ENCODE results near the gene SLC39A11.
A peak's percentile ranks its signal among the peaks of the same experiment; 100 is the strongest.

The SLC39A11 gene

DNA sequence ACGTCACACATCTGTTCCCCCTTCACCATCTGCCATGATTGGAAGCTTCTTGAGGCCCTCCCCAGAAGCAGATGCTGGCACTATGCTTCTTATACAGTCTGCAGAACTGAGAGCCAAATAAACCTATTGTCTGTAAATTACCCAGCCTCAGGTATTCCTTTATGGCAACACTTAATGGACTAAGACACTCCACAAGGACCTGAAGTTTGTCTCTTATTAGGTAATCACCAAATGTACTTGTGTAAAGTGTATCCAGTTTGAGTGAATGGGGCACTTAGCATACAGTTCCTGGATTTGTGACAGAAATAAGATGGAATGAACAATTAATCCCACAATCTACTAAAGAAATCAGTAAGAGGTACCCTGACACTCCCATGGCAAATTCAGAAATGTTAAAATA, 105.3 kb downstream of the SLC39A11 start:
- Histone ChIP-seq H3K9ac (ENCODE audit: low read length in 5 of 5) (no peak overlapping the region), H3K27me3 (ENCODE audit: control insufficient read depth in 5 of 5, insufficient read depth in 4 of 5, low read length in 5 of 5) (no peaks in the 10 kb centered on the region), H3K27ac (ENCODE audit: low read depth, low read length) (no peak overlapping the region), H3K4me1 (ENCODE audit: control insufficient read depth in 5 of 5, insufficient read depth in 5 of 5, low read length in 5 of 5) (peaks cover 0 to 5% (median 2%) of the 10 kb centered on the region in 5 donors), H3K9me3 (ENCODE audit: control insufficient read depth in 5 of 5, low read length in 5 of 5) (no peaks in the 10 kb centered on the region), H3K4me3 (ENCODE audit: low read depth in 1 of 5, low read length in 5 of 5) (no peak overlapping the region), H3K36me3 (ENCODE audit: control insufficient read depth in 5 of 5, insufficient read depth in 5 of 5, low read length in 5 of 5) (no peaks in the 10 kb centered on the region)

DNA sequence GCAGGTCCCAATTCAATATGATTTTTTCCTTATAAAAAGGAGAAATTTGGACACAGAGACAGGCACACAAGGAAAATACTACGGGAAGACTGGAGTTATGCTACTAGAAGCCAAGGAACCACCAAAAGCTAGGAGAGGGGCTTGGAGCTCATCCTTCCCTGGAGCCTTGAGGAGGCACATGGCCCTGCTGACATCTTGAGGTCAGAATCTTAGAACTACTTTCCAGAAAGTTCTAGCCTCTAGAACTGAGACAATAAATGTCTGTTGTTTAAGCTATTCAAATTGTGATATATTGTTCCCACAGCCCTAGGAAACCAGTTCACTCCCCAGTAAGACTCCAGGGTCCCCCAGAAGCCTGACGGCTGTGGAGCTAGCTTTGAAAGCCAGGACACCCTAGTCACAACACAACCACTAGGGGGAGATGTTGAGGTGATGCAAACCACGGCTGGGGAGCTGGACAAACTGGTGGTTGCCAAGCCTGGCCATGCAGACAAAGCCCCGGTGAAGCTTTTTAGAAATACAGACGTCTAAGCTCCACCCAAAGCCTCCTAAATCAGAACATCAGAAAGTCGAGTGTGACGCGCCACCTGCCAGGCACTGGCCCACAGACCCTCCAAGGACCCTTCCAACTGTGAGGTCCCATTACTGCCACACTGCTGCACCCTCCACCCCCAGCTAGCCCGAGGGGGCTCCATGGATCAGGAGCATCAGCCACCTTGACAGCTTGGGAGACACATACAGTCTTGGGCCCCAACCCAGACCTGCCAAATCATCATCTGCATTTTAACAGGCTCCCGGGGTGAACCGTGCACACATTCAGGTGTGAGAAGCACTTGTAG, 106.4 kb downstream of the SLC39A11 start:
- Histone ChIP-seq H3K4me3 (ENCODE audit: low read depth in 1 of 5, low read length in 5 of 5) (no peak overlapping the region), H3K27ac (ENCODE audit: low read depth, low read length) (no peak overlapping the region), H3K9ac (ENCODE audit: low read length in 5 of 5) (no peak overlapping the region), H3K27me3 (ENCODE audit: control insufficient read depth in 5 of 5, insufficient read depth in 4 of 5, low read length in 5 of 5) (no peaks in the 10 kb centered on the region), H3K36me3 (ENCODE audit: control insufficient read depth in 5 of 5, insufficient read depth in 5 of 5, low read length in 5 of 5) (no peaks in the 10 kb centered on the region), H3K9me3 (ENCODE audit: control insufficient read depth in 5 of 5, low read length in 5 of 5) (no peaks in the 10 kb centered on the region), H3K4me1 (ENCODE audit: control insufficient read depth in 5 of 5, insufficient read depth in 5 of 5, low read length in 5 of 5) (peaks cover 0 to 5% (median 2%) of the 10 kb centered on the region in 5 donors)

DNA sequence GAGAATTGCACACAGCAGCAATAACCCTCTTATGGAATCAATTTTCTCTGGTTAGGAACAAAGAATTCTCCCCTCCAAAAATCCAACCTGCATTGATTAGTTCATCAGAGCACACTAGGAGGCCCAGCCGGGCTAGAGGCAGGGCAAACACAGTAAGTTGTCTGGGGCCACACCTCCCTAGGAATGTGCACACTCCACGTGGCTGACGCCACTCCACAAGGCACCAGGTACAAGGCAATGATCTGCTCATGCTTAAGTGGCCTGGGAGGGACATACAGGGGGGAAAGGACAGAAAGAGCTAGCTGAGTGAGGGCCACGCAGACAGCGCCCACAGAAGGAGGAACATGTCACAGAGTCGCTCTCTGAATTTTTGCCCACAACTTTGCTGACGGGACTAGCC, 107.6 kb downstream of the SLC39A11 start:
- Histone ChIP-seq H3K4me1 (ENCODE audit: control insufficient read depth in 5 of 5, insufficient read depth in 5 of 5, low read length in 5 of 5) (peaks cover 0 to 5% (median 2%) of the 10 kb centered on the region in 5 donors), H3K36me3 (ENCODE audit: control insufficient read depth in 5 of 5, insufficient read depth in 5 of 5, low read length in 5 of 5) (no peaks in the 10 kb centered on the region), H3K9me3 (ENCODE audit: control insufficient read depth in 5 of 5, low read length in 5 of 5) (no peaks in the 10 kb centered on the region), H3K27ac (ENCODE audit: low read depth, low read length) (no peak overlapping the region), H3K4me3 (ENCODE audit: low read depth in 1 of 5, low read length in 5 of 5) (no peak overlapping the region), H3K9ac (ENCODE audit: low read length in 5 of 5) (no peak overlapping the region), H3K27me3 (ENCODE audit: control insufficient read depth in 5 of 5, insufficient read depth in 4 of 5, low read length in 5 of 5) (no peaks in the 10 kb centered on the region)

DNA sequence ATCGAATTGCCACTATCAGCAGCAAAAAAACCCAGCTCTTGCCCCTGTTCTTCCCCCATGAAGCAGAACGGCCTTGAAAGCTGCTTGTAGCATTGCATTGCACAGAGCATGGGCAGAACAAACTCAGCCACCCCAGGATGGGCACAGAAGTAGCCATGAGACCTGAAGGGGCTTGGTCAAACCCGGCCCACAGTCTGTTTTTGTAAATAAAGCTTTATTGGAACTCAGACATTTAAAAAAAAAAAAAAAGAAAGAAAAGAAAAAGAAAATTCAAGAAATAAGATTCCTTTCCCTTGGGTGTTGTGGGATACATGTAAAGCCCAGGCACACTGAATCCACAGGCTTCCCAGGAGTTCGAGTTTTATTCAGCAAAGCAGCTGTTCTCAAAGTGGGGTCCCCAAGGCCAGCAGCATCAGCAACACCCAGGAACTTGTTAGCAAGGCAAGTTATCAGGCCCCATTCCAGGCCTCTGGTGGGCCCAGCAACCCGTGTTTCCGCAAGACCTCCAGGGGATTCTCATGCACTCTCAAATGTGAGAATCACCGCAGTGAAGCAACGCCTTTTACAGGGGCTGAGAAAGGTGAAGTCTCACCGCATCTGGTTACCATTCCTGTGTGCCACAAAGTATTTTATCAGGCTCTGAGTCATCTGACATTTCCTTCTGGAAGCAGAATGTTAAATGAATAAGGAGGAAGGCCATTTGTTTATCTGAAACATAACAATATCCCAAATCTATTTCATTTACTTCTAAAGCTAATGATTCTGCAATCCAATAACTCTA, 108.2 kb downstream of the SLC39A11 start:
- H3K36me3 ChIP-seq (ENCODE audit: control insufficient read depth in 5 of 5, insufficient read depth in 5 of 5, low read length in 5 of 5): no peaks in the 10 kb centered on the region
- no peak overlapping the region for H3K4me3 ChIP-seq (ENCODE audit: low read depth in 1 of 5, low read length in 5 of 5)
- H3K27ac ChIP-seq (ENCODE audit: low read depth, low read length): no peak overlapping the region
- no peaks in the 10 kb centered on the region for H3K27me3 ChIP-seq (ENCODE audit: control insufficient read depth in 5 of 5, insufficient read depth in 4 of 5, low read length in 5 of 5)
- no peaks in the 10 kb centered on the region for H3K9me3 ChIP-seq (ENCODE audit: control insufficient read depth in 5 of 5, low read length in 5 of 5)
- H3K4me1 ChIP-seq (ENCODE audit: control insufficient read depth in 5 of 5, insufficient read depth in 5 of 5, low read length in 5 of 5): peaks cover 0 to 5% (median 2%) of the 10 kb centered on the region in 5 donors
- H3K9ac ChIP-seq (ENCODE audit: low read length in 5 of 5): no peak overlapping the region

DNA sequence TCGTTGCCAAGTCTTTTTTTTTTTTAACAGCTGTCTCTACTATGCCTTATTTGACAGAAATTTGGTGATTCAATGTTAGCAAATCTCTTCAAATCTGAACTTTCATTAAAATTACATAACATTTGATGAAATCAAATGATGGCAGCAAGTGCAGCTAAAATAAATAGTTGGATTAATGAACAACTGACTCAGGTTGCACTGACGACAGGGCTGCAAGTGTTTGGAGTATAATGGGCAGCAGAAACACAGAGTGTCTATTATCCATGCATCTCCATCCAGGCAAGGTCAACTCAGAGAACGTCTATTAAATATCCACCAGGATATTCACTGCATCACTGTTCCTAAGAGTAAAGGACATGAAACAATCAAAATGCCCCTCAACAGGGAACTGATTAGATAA, 109.8 kb downstream of the SLC39A11 start:
- Histone ChIP-seq H3K4me1 (ENCODE audit: control insufficient read depth in 5 of 5, insufficient read depth in 5 of 5, low read length in 5 of 5) (peaks cover 1 to 16% (median 7%) of the 10 kb centered on the region in 5 donors), H3K27me3 (ENCODE audit: control insufficient read depth in 5 of 5, insufficient read depth in 4 of 5, low read length in 5 of 5) (no peaks in the 10 kb centered on the region), H3K27ac (ENCODE audit: low read depth, low read length) (no peak overlapping the region), H3K9me3 (ENCODE audit: control insufficient read depth in 5 of 5, low read length in 5 of 5) (no peaks in the 10 kb centered on the region), H3K9ac (ENCODE audit: low read length in 5 of 5) (no peak overlapping the region), H3K36me3 (ENCODE audit: control insufficient read depth in 5 of 5, insufficient read depth in 5 of 5, low read length in 5 of 5) (no peaks in the 10 kb centered on the region), H3K4me3 (ENCODE audit: low read depth in 1 of 5, low read length in 5 of 5) (no peak overlapping the region)

DNA sequence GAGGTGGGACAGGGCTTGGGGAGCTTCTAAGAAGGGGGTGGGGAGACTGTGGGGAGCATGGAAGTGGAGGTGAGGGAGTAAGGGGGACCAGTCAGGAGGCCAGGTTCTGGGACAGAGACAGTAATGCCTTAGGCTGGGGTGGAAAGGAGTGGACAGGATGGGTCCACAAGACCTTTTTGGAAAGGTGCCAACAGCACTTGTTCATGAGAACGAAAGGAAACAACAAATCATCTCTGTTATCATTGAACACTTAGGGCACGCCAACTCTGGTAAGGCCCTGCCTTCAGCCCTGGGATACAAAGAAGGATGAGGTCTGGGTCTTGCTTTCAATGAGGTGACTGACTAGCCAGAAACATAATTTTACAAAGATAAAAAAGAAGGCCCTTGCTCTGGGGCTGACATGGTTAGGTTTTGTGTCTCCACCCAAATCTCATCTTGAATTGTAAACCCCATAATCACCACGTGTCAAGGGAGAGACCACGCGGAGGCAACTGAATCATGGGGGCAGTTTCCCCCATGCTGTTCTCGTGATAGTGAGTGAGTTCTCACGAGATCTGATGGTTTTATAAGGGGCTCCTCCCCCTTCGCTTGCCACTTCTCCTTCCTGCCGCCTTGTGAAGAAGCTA, 113.8 kb downstream of the SLC39A11 start:
- Histone ChIP-seq H3K36me3 (ENCODE audit: control insufficient read depth in 5 of 5, insufficient read depth in 5 of 5, low read length in 5 of 5) (no peaks in the 10 kb centered on the region), H3K4me3 (ENCODE audit: low read depth in 1 of 5, low read length in 5 of 5) (no peak overlapping the region), H3K27ac (ENCODE audit: low read depth, low read length) (no peak overlapping the region)

DNA sequence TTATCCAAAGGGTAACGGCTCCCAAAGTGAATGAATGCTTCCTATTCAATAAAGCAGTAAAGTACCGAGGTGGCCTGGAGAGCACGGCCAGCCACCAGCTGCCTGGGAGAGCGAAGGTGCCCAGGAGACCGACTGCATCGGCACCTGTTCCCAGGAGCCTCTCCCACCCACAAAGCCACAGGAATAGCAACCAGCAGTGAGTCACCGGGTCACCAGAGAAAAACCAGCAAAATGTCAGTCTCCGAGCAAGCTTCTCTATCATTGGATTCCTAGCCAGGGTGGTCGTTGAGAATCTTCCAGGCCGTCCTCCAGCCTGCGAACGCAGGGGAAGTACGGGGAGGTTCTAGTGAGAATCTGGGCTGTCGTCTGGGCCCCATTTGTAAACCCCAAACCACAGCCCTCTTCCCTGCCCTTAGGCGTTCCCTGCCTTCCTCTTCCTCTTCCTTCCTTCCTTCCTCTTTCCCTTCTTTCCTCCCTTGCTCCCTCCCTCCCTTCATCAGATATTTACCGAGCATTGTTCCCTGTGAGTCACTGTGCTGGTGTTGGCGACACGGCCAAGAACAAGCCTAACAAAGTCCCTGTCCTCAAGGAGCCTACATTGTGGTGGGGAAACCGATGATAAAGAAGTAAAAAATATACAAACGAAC, 114.6 kb downstream of the SLC39A11 start:
- Histone ChIP-seq H3K9me3 (ENCODE audit: control insufficient read depth in 5 of 5, low read length in 5 of 5) (no peaks in the 10 kb centered on the region), H3K27ac (ENCODE audit: low read depth, low read length) (peak overlapping the region; percentile 62)

More for the DNA sequence above, 113.8 kb downstream of the SLC39A11 start:
- peaks cover 3 to 21% (median 18%) of the 10 kb centered on the region in 5 donors for H3K4me1 ChIP-seq (ENCODE audit: control insufficient read depth in 5 of 5, insufficient read depth in 5 of 5, low read length in 5 of 5)
- H3K9ac ChIP-seq (ENCODE audit: low read length in 5 of 5): no peak overlapping the region
- no peaks in the 10 kb centered on the region for H3K9me3 ChIP-seq (ENCODE audit: control insufficient read depth in 5 of 5, low read length in 5 of 5)
- H3K27me3 ChIP-seq (ENCODE audit: control insufficient read depth in 5 of 5, insufficient read depth in 4 of 5, low read length in 5 of 5): no peaks in the 10 kb centered on the region

DNA sequence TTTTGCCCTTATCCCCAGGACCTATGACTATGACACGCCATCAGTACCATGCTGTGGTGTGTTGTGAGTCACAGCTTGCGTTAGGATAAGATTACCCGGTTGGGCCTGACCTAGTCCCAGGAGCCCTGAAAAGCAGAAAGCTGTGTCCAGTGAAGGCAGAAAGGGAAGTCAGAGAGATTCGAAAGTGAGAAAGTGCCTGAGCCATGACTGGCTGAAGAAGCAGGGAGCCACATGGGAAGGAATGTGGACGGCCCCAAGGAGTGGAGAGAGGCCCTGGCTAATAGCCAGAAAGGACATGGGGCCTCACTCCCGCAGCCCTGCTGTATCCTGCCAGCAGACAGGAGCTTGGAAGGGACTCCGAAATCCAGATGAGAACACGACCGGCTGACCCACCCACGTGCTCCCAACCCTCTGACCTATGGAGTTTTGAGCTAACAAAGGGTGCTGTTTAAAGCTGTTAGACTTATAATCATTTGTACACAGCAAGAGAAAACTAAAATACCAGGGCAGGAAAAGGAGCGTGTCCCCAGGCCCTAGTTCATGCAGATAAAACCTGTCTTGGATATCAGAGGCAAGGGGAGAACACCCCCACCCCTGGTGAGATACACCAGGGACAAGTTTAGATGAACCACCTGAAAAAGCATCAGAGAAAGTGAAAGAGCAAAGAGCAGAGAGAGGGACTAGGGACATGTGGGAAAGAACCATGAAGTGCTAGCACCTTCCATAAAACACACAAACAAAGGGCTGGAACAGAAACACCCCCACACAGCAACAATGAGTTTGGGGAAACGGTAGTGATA, 115.3 kb downstream of the SLC39A11 start:
- H3K4me3 ChIP-seq (ENCODE audit: low read depth in 1 of 5, low read length in 5 of 5): peak overlapping the region; percentile 11 to 56 (median 38)
- H3K27ac ChIP-seq (ENCODE audit: low read depth, low read length): peak overlapping the region; percentile 62
- peak overlapping the region in 3 of 5 donors; percentile 26 to 33 (median 32) for H3K9ac ChIP-seq (ENCODE audit: low read length in 5 of 5)
- peaks cover 3 to 21% (median 18%) of the 10 kb centered on the region in 5 donors for H3K4me1 ChIP-seq (ENCODE audit: control insufficient read depth in 5 of 5, insufficient read depth in 5 of 5, low read length in 5 of 5)
- H3K27me3 ChIP-seq (ENCODE audit: control insufficient read depth in 5 of 5, insufficient read depth in 4 of 5, low read length in 5 of 5): no peaks in the 10 kb centered on the region
- no peaks in the 10 kb centered on the region for H3K9me3 ChIP-seq (ENCODE audit: control insufficient read depth in 5 of 5, low read length in 5 of 5)
- no peaks in the 10 kb centered on the region for H3K36me3 ChIP-seq (ENCODE audit: control insufficient read depth in 5 of 5, insufficient read depth in 5 of 5, low read length in 5 of 5)

More for the DNA sequence above, 114.6 kb downstream of the SLC39A11 start:
- Histone ChIP-seq H3K4me1 (ENCODE audit: control insufficient read depth in 5 of 5, insufficient read depth in 5 of 5, low read length in 5 of 5) (peaks cover 3 to 21% (median 18%) of the 10 kb centered on the region in 5 donors), H3K36me3 (ENCODE audit: control insufficient read depth in 5 of 5, insufficient read depth in 5 of 5, low read length in 5 of 5) (no peaks in the 10 kb centered on the region), H3K9ac (ENCODE audit: low read length in 5 of 5) (peak overlapping the region in 2 of 5 donors; percentile 26 to 32), H3K4me3 (ENCODE audit: low read depth in 1 of 5, low read length in 5 of 5) (no peak overlapping the region), H3K27me3 (ENCODE audit: control insufficient read depth in 5 of 5, insufficient read depth in 4 of 5, low read length in 5 of 5) (no peaks in the 10 kb centered on the region)

DNA sequence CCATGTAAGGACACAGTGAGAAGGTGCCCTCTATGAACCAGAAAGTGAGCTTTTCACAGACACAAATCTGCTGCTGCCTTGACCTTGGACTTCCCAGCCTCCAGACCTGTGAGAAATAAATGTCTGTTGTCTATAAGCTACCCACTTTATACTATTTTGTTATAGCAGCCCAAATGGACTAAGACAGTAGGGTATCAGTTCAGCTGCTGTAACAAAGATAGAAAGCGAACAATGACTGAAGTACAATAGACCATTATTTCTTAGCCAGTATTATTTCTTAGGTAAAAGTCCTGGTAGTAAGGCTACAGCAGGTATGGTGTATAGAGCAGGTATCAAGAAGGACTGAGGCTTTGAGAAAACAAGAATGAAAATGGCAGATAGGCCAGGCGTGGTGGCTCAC, 117.0 kb downstream of the SLC39A11 start:
- Histone ChIP-seq H3K36me3 (ENCODE audit: control insufficient read depth in 5 of 5, insufficient read depth in 5 of 5, low read length in 5 of 5) (no peaks in the 10 kb centered on the region), H3K4me1 (ENCODE audit: control insufficient read depth in 5 of 5, insufficient read depth in 5 of 5, low read length in 5 of 5) (peaks cover 3 to 21% (median 18%) of the 10 kb centered on the region in 5 donors), H3K9ac (ENCODE audit: low read length in 5 of 5) (no peak overlapping the region), H3K27ac (ENCODE audit: low read depth, low read length) (no peak overlapping the region), H3K4me3 (ENCODE audit: low read depth in 1 of 5, low read length in 5 of 5) (no peak overlapping the region), H3K27me3 (ENCODE audit: control insufficient read depth in 5 of 5, insufficient read depth in 4 of 5, low read length in 5 of 5) (no peaks in the 10 kb centered on the region), H3K9me3 (ENCODE audit: control insufficient read depth in 5 of 5, low read length in 5 of 5) (no peaks in the 10 kb centered on the region)

All from subcutaneous abdominal adipose tissue (tissue), 5 donors.